ENCODE results near the gene CHCHD6.

The CHCHD6 gene

GRCh38 chr3:126980266-126980811 is 276.3 kb downstream of the CHCHD6 start:
- peaks cover 29% of the 10 kb centered on the region for H3K4me1 ChIP-seq (ENCODE audit: insufficient read depth, low read length)
- H4K20me1 ChIP-seq (ENCODE audit: insufficient read depth, low read length): peaks cover 17% of the 10 kb centered on the region
- no peak overlapping the region for H3K9ac ChIP-seq (ENCODE audit: low read depth, low read length)
- TF ChIP-seq, protein P1, sequence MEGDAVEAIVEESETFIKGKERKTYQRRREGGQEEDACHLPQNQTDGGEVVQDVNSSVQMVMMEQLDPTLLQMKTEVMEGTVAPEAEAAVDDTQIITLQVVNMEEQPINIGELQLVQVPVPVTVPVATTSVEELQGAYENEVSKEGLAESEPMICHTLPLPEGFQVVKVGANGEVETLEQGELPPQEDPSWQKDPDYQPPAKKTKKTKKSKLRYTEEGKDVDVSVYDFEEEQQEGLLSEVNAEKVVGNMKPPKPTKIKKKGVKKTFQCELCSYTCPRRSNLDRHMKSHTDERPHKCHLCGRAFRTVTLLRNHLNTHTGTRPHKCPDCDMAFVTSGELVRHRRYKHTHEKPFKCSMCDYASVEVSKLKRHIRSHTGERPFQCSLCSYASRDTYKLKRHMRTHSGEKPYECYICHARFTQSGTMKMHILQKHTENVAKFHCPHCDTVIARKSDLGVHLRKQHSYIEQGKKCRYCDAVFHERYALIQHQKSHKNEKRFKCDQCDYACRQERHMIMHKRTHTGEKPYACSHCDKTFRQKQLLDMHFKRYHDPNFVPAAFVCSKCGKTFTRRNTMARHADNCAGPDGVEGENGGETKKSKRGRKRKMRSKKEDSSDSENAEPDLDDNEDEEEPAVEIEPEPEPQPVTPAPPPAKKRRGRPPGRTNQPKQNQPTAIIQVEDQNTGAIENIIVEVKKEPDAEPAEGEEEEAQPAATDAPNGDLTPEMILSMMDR (IDR thresholded peaks at IDR 0.05; ENCODE audit: borderline replicate concordance, extremely low read depth, low read length, poor library complexity, severe bottlenecking): no peak
- no peak for TF ChIP-seq EZH2 (IDR thresholded peaks at IDR 0.05; ENCODE audit: borderline replicate concordance, low read depth, low read length, severe bottlenecking)
- H3K36me3 ChIP-seq (ENCODE audit: insufficient read depth, low read length): no peaks in the 10 kb centered on the region
- peaks cover 2% of the 10 kb centered on the region for H3K9me3 ChIP-seq (ENCODE audit: insufficient read depth, low read length, severe bottlenecking)
- DNase-seq (no peak), ATAC-seq (ENCODE audit: insufficient read depth, low read depth) (no peak)
- H3K27ac ChIP-seq (ENCODE audit: low read length): no peak overlapping the region
- peaks cover 22% of the 10 kb centered on the region for H3K79me2 ChIP-seq (ENCODE audit: insufficient read depth, low read length)
- no peak overlapping the region for H3K4me2 ChIP-seq (ENCODE audit: insufficient read depth, low read length)
- H2AFZ ChIP-seq (ENCODE audit: low read depth, low read length): no peak overlapping the region
- peaks cover 7% of the 10 kb centered on the region for H3K27me3 ChIP-seq (ENCODE audit: insufficient read depth, low read length, poor library complexity)
- no peak overlapping the region for H3K4me3 ChIP-seq (ENCODE audit: low read depth in 1 of 2, low read length in 2 of 2)

GRCh38 chr3:126982126-126982470 is 278.1 kb downstream of the CHCHD6 start:
- ATAC-seq (ENCODE audit: insufficient read depth, low read depth) (peak; percentile 8; the same call in 2 of the 3 replicates), DNase-seq (no peak)
- peaks cover 7% of the 10 kb centered on the region for H3K27me3 ChIP-seq (ENCODE audit: insufficient read depth, low read length, poor library complexity)
- peaks cover 35% of the 10 kb centered on the region for H4K20me1 ChIP-seq (ENCODE audit: insufficient read depth, low read length)
- H3K4me3 ChIP-seq (ENCODE audit: low read depth in 1 of 2, low read length in 2 of 2): peak overlapping the region in 1 of 2 experiments; percentile 72; a peak in 3 of 4 replicates
- no peaks in the 10 kb centered on the region for H3K9me3 ChIP-seq (ENCODE audit: insufficient read depth, low read length, severe bottlenecking)
- no peaks in the 10 kb centered on the region for H3K36me3 ChIP-seq (ENCODE audit: insufficient read depth, low read length)
- H3K4me1 ChIP-seq (ENCODE audit: insufficient read depth, low read length): peaks cover 29% of the 10 kb centered on the region
- peak overlapping the region; percentile 96 for H2AFZ ChIP-seq (ENCODE audit: low read depth, low read length)
- H3K79me2 ChIP-seq (ENCODE audit: insufficient read depth, low read length): peaks cover 37% of the 10 kb centered on the region
- peak overlapping the region; percentile 58 for H3K27ac ChIP-seq (ENCODE audit: low read length)
- H3K9ac ChIP-seq (ENCODE audit: low read depth, low read length): peak overlapping the region; percentile 60
- TF ChIP-seq EZH2 (IDR thresholded peaks at IDR 0.05; ENCODE audit: borderline replicate concordance, low read depth, low read length, severe bottlenecking): no peak
- TF ChIP-seq, protein P1 (IDR thresholded peaks at IDR 0.05; ENCODE audit: borderline replicate concordance, extremely low read depth, low read length, poor library complexity, severe bottlenecking): no peak
- peak overlapping the region; percentile 96 for H3K4me2 ChIP-seq (ENCODE audit: insufficient read depth, low read length)

- peak within 1 kb of the TSS; percentile 96 for H3K4me2 ChIP-seq (ENCODE audit: insufficient read depth, low read length)
- H3K27me3 ChIP-seq (ENCODE audit: insufficient read depth, low read length, poor library complexity): peaks cover 7% of the 10 kb centered on the region
- no peaks in the 10 kb centered on the region for H3K9me3 ChIP-seq (ENCODE audit: insufficient read depth, low read length, severe bottlenecking)
- H4K20me1 ChIP-seq (ENCODE audit: insufficient read depth, low read length): peaks cover 40% of the 10 kb centered on the region
- peak within 1 kb of the TSS; percentile 41 to 76; a peak in 3 of 4 replicates for H3K4me3 ChIP-seq (ENCODE audit: low read depth in 1 of 2, low read length in 2 of 2)
- peaks cover 29% of the 10 kb centered on the region for H3K4me1 ChIP-seq (ENCODE audit: insufficient read depth, low read length)
- H3K79me2 ChIP-seq (ENCODE audit: insufficient read depth, low read length): peaks cover 42% of the 10 kb centered on the region
- H3K36me3 ChIP-seq (ENCODE audit: insufficient read depth, low read length): no peaks in the 10 kb centered on the region
- peak; percentile 83 for DNase-seq
- H3K27ac ChIP-seq (ENCODE audit: low read length): peak within 1 kb of the TSS; percentile 83
- peak within 1 kb of the TSS; percentile 96 for H2AFZ ChIP-seq (ENCODE audit: low read depth, low read length)
- TF ChIP-seq, protein P1 (IDR thresholded peaks at IDR 0.05; ENCODE audit: borderline replicate concordance, extremely low read depth, low read length, poor library complexity, severe bottlenecking): peak; percentile 82
- TF ChIP-seq EZH2 (IDR thresholded peaks at IDR 0.05; ENCODE audit: borderline replicate concordance, low read depth, low read length, severe bottlenecking): no peak
- H3K9ac ChIP-seq (ENCODE audit: low read depth, low read length): peak within 1 kb of the TSS; percentile 75
- ATAC-seq (ENCODE audit: insufficient read depth, low read depth): peak; percentile 85
These were observed 278.6 kb downstream of the CHCHD6 start, which contains the start of gene PLXNA1 for GRCh38 chr3:126982471-126983175. TSS of gene PLXNA1 (plus strand) at chr3:126983115. CDS start at chr3:126988594, 5,479 bp downstream.

Measured in DND-41 (cell line).